Measurements from ENCODE around the gene CPNE7.

Gene CPNE7

DNA sequence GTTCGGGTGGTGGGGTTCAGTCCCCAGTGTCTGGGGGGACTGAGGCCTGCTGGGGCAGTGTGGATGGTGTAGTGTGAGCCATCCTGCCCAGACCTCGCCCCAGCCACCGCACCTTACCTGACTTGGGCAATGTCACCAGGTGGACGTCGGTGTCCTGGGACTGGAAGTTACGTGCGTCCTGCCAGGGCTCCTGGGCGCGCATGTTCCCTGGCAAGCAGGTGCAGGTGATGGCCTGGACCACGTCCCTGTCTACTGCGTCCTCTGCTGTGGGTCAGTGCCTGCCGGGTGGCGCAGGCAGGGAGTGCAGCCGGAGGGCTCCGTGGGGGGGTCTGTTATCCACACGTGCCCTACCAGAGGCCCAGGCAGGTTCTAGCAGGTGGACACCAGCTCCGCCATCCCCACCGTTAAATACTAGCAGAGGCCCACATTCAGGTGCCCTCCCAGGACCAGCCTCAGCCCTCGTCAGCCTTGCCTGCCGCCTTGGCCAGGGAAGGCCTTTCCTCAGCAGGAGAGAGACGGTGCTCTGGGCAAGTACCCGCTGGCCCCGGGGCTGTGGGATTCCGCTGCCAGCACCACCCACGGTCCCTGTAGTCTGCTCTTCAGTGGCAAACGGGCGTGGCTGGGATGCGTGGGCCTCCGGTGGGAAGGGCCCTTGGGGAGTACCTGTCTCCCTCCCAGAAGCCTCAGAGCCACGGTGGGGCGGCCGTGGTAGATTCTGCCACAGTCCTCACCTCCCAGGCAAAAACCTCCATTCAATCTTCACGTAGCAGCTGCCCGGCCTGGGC is 29.8 kb downstream of the CPNE7 start:
- DNase-seq = no peak

GRCh38 chr16:89606006-89606405 is 30.4 kb downstream of the CPNE7 start:
- no peak for DNase-seq

- no peak for DNase-seq
Observed at GRCh38 chr16:89607453-89607852, 31.9 kb downstream of the CPNE7 start.

DNA sequence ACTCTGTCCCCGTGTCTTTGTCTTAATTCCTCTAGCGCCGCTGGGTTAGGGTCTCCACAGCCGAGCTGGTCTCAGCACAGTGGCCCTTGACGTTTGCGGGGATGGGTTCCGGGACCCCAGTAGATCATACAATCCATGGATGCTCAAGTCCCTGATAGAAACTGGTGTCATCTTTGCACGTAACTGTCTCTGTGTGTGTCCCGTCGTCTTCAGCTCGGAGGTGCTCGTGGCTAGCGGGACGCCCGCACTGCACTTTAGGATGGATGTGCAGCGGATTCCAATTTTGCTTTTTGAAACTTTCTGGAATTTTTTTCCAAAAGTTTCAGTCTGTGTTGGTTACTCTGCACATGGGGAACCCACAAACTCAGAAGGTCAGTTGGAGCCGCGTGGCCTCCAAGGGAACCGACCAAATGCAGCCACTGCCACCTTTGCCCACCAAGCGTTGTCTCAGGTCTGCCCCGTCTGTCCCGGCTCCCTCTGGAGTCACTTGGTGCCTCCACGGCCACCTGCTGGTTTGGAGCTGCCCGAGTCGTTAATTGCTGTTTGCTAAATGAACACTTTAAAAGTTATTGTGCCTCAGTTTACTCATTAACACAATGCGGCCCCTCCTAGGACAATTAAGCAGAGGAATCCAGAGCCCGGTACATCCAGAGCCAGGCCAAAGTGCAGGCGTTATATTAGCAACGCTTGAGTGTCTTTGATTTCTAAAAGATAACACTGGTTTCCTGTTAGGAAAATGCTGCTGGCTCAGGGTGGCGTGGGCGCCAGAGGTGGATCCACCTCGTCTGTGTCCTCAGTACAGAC is 32.6 kb downstream of the CPNE7 start:
- no peak for DNase-seq

- DNase-seq = no peak
Observed at GRCh38 chr16:89610108-89610453, 34.5 kb downstream of the CPNE7 start.

DNA sequence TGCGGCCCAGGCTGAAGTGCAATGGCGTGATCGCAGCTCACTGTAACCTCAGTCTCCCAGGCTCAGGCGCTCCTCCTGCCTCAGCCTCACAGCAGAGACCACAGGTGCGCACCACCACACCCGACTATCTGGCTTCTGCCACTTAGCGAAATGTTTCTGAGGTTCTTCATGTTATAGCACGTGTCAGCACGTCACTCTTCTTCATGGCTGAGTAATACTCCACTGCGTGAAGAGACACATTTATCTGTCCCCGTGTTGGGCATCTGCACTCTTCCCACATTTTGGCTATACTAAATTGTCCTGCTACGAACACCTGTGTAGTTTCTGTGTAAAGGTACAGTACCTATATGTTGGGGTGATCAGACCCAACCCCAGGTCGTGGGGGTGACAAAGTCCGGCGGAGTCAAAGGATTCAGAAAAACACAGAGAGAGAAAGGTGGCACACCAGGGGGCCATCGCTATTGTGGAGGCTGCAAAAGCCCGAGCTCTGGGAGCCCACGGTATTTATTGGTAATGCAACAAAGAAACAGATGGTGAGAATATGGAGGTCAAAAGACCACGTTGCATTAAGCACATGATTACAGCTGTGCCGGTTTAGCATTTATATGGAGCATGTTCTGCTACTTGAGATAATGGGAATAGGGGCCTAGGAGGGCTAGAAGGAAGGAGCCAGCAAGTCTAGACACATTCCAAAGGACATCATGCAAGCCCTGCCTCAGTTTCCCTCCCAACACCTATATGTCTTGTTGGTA is 37.0 kb downstream of the CPNE7 start:
- no peak for DNase-seq

- DNase-seq = no peak
Observed at GRCh38 chr16:89613231-89613953, 37.8 kb downstream of the CPNE7 start, which contains the start of gene DPEP1. DPEP1 (plus strand) TSS chr16:89613642; CDS start chr16:89630411, 16,769 bp downstream.

GRCh38 chr16:89613954-89614459 is 38.4 kb downstream of the CPNE7 start:
- no peak for DNase-seq

GRCh38 chr16:89615176-89615575 is 39.6 kb downstream of the CPNE7 start:
- DNase-seq = no peak

GRCh38 chr16:89615596-89616090 is 40.1 kb downstream of the CPNE7 start:
- no peak for DNase-seq

- no peak for DNase-seq
Observed at GRCh38 chr16:89616623-89617022, 41.1 kb downstream of the CPNE7 start.

GRCh38 chr16:89617036-89617435 is 41.5 kb downstream of the CPNE7 start:
- no peak for DNase-seq

- no peak for DNase-seq
Observed at GRCh38 chr16:89618109-89618998, 42.8 kb downstream of the CPNE7 start.

DNA sequence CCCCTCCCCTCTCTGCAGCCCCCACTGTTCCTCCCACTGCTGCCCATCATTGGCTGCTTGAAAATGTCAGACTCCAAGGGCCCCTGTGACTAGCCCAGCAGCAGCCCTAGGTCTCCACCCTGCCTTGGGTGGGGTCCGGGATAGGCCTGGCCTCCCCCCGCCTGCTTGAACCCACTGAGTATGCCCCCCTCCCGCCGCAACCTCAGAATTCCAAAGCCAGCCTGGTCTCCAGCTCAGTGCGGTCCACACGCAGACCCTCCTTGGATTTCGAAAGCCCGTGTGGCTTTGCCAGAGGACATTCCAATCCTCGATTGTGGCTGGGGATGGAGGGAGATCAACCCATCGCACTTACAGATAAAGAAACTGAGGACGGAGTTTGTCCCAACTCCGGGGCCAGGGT is 44.3 kb downstream of the CPNE7 start:
- DNase-seq = no peak

DNA sequence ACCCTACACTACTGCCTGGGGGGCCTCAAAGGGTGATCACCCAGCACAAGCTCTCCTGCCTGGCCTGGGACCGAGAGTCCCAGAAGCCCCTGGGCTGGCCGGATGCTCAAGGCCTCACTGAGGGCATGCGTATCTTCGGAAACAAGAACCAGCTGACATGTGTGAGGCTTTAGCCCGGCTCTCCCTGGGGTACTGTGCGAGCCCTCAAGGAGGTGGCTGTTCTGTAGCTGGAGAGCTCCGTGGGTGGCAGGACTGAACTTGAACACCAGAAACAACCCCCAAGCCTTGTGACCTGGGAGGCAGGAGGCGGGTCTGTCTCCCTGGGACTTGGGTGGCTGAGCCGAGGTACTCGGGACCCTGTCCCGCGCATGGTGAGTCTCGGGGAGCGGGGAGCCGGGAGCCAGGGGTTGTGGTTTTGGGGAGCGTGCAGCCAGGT is 44.9 kb downstream of the CPNE7 start:
- no peak for DNase-seq

- no peak for DNase-seq
Observed at GRCh38 chr16:89621136-89621697, 45.7 kb downstream of the CPNE7 start.

GRCh38 chr16:89621698-89622409 is 46.3 kb downstream of the CPNE7 start:
- DNase-seq = no peak

DNA sequence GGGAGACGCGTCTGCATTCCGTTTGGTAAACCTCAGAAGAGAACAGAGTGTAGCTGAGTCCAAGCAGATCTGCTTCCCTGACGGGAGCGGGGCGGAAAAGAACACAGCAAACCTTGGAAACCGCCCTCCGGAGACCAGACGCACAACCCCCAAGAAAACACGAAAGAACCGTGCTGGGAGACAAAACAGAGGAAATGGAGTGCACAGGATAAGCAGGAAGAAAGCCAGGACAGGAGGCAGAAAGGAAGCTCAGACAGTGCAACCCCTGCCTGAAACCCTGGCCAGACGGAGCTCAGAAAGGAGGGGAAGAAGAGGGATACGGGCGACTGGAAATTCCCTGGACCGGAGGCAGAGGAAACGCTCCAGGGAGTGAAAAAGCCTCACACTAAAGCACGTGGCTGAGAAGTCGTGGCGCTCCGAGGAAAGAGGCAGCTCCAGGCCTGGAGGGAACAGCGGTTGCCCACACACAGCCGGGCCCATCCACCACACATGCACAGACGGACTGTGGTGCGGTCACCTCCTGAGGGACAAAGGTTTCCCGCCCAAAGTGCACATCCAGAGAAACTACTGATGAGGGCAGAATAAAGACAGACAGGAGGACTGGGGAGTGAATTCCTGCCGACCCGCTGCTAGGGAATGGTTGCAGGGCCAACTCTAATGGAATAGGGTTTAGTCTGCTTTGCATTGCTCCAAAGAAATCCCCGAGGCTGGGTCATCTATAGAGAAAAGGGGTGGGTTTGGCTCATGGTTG is 48.1 kb downstream of the CPNE7 start:
- no peak for DNase-seq
